Measurements from ENCODE around the gene PIP4K2C.

DNA sequence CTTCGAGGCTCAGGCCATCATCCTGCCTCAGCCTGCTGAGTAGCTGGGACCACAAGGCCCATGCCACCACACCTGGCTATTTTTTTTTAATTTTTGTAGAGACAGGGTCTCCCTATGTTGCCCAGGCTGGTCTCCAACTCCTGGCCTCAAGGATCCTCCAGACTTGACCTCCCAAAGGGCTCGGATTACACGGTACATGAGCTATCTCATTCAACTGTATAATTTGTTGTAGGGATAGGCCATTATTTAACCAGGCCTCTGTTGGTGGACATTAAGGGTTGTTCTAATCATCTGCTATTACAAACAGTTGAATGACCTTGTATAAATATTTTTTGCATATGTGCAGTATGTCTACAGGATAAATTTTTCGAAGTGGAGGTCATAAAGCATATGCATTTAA lies 32.1 kb upstream of the PIP4K2C start:
- TF ChIP-seq FOXA1 (IDR thresholded peaks at IDR 0.05) (no peak), SP1 (IDR thresholded peaks at IDR 0.05) (no peak), FOXM1 (IDR thresholded peaks at IDR 0.05; ENCODE audit: borderline replicate concordance) (no peak), BHLHE40 (IDR thresholded peaks at IDR 0.05; ENCODE audit: borderline replicate concordance) (no peak), L3MBTL2 (conservative IDR thresholded peaks at IDR 0.05) (no peak), HDGF (IDR thresholded peaks at IDR 0.05; ENCODE audit: borderline replicate concordance) (no peak), LEF1 (IDR thresholded peaks at IDR 0.05; ENCODE audit: borderline replicate concordance) (no peak), ELF4 (IDR thresholded peaks at IDR 0.05) (no peak), SUZ12 (IDR thresholded peaks at IDR 0.05) (no peak), ZNF384 (IDR thresholded peaks at IDR 0.05) (no peak), ARNT (IDR thresholded peaks at IDR 0.05) (no peak)

All from HEK293T (cell line).